ENCODE measurements around the gene NT5DC4. TPM values are rescaled to one million over a fixed set of nuclear protein-coding genes. Genes with fewer than 3 reads are reported as not detected.
"Not testable (repeated sequence)": the region's sequence is repeated elsewhere in the genome, so short reads cannot be mapped to it uniquely, and the experiment has no call there.

The NT5DC4 gene
- total RNA-seq, 1 donor from 2014 or later, result not detected

DNA sequence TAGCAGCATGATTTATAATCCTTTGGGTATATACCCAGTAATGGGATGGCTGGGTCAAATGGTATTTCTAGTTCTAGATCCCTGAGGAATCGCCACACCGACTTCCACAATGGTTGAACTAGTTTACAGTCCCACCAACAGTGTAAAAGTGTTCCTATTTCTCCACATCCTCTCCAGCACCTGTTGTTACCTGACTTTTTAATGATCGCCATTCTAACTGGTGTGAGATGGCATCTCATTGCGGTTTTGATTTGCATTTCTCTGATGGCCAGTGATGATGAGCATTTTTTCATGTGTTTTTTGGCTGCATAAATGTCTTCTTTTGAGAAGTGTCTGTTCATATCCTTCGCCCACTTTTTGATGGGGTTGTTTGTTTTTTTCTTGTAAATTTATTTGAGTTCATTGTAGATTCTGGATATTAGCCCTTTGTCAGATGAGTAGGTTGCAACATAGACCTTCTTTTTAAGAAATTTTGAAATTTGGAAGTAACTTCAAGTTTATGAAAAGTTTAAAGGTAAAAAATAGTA lies 3.9 kb upstream of the NT5DC4 start:
- ATAC-seq (ENCODE audit: poor library complexity); DNase-seq; intact Hi-C loops (cut with DNase I): not testable (repeated sequence)

GRCh38 chr2:112718863-112719370 lies 1.9 kb upstream of the NT5DC4 start:
- intact Hi-C loops (cut with DNase I), result no loop called here
- DNase-seq (no peak), ATAC-seq (ENCODE audit: poor library complexity) (no peak)

DNA sequence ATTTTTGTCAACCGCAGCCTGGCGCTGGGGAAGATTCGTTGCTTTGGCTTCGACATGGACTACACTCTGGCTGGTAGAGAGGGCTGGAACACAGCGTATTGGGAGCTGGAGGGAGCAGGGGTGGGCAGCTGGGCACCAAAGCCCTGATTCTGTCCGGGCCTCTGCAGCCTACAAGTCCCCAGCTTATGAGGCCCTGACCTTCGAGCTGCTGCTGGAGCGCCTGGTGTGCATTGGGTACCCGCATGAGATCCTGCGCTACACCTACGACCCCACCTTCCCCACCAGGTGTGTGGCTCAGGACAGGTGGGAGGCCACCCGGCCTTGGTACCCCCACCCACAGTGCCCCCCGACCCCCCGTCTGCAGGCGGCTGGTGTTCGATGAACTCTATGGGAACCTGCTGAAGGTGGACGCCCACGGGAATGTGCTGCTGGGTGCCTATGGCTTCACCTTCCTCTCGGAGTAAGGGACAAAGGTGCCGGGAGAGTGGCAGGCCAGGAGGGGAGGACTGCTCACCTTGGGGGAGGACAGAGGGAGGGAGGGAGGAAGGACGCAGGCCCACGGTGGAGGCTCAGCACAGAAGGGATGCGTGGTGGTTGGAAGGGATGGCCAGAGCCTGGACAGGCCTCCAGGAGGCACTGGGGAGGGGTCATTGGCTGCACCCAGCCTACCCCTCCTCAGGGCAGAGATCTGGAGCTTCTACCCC lies 1.2 kb downstream of the NT5DC4 start:
- no peak for DNase-seq
- intact Hi-C loops (cut with DNase I), result no loop called here
- no peak for ATAC-seq (ENCODE audit: poor library complexity)

DNA sequence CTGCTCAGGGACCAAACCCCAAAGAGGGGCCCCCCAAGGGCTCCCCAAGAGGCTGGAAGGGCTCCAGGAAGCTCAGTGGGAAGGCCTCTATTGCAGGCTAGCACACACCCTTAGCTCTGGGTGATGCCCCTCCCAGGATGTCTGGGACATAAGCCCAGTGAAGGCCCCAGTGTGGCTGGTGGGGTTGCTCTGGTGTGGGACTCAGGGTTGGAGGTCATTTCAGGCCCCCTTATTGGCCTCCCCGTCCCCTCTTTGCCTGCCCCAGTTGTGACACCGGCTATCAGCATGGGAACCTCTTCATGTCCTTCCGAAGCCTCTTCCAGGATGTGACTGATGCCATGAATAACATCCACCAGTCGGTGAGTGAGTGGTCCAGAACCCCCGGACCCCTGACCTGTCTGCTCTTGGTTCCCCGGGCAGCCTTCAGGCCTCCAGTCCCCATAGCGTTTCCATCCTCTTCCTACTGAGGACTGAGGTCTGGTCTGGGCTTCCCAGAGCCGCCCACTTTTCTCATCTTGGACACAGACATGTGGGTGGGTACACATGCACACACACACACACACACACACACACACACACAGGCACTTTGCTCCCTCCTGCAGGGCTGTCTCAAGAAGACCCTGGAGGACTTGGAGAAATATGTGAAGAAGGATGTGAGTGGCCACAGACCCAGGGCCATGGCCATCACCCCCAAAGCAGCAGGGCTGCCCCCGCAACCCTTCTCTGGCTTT lies 2.2 kb downstream of the NT5DC4 start:
- intact Hi-C loops (cut with DNase I), result no loop called here
- no peak for ATAC-seq (ENCODE audit: poor library complexity)
- no peak for DNase-seq

GRCh38 chr2:112723547-112723940 lies 2.7 kb downstream of the NT5DC4 start:
- intact Hi-C loops (cut with DNase I), result no loop called here
- ATAC-seq (ENCODE audit: poor library complexity) (no peak), DNase-seq (no peak)

- DNase-seq, result no peak
- no peak for ATAC-seq (ENCODE audit: poor library complexity)
- intact Hi-C loops (cut with DNase I), result no loop called here
Measured at GRCh38 chr2:112723995-112724394, 3.2 kb downstream of the NT5DC4 start.

DNA sequence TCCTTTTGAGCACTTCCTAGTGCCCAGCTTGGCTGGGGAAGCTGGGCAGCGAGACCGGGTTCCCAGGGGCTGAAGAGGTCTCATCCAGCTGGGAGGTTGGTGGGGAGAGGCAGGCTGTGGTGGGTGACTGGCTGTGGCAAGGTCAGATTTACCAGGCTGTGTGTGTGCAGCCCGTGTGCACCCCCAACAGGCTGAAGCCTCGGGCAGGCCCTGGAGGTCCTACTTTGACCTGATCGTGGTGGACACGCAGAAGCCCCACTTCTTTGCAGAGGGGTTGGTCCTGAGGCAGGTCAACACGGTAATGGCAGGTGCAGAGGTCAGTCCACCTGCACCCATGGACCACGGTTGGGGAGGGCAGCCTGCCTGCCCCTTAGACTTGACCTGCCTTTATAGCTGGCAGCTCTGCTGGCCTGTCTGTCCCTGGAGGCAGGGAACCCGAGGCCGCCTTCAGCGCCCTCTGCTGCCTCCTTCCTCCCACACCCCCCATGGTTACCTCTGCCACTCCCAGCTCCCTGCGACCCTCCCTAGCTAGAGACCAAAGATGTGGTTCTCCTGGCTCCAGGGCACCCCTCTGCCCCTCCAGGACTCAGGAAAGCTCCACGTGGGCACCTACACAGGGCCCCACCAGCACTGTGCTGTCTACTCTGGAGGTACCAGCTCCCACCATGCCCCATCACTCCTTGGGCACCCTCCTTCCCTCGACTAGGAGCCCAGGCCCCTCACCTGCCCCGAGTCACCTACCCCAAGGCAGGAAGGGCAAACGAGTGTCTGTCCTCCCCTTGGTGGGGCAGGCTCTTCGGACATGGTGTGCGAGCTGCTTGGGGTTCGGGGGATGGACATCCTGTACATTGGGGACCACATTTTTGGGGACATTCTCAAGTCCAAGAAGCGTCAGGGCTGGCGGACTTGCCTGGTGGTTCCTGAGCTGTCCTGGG lies 4.0 kb downstream of the NT5DC4 start:
- DNase-seq, result no peak
- no peak for ATAC-seq (ENCODE audit: poor library complexity)
- intact Hi-C loops (cut with DNase I), result loop anchor here (5.0 kb wide), 1 partner anchor 98 kb away; no protein-coding TSS in a partner anchor

- DNase-seq (no peak), ATAC-seq (ENCODE audit: poor library complexity) (no peak)
- intact Hi-C loops (cut with DNase I), result loop anchor here (5.0 kb wide), 1 partner anchor 98 kb away; no protein-coding TSS in a partner anchor
Measured at GRCh38 chr2:112725545-112726457, 5.0 kb downstream of the NT5DC4 start.

GRCh38 chr2:112726487-112727190 lies 5.8 kb downstream of the NT5DC4 start:
- intact Hi-C loops (cut with DNase I), result loop anchor here (5.0 kb wide), 1 partner anchor 99 kb away; no protein-coding TSS in a partner anchor
- peak; percentile 97 for ATAC-seq (ENCODE audit: poor library complexity)
- peak; percentile 94 for DNase-seq

- DNase-seq (no peak), ATAC-seq (ENCODE audit: poor library complexity) (no peak)
- intact Hi-C loops (cut with DNase I), result loop anchor here (5.0 kb wide), 1 partner anchor 100 kb away; no protein-coding TSS in a partner anchor
Measured at GRCh38 chr2:112727276-112728028, 6.6 kb downstream of the NT5DC4 start.

GRCh38 chr2:112728029-112728362 lies 7.2 kb downstream of the NT5DC4 start:
- no peak for DNase-seq
- intact Hi-C loops (cut with DNase I), result loop anchor here (5.0 kb wide), 1 partner anchor 101 kb away; no protein-coding TSS in a partner anchor
- no peak for ATAC-seq (ENCODE audit: poor library complexity)

DNA sequence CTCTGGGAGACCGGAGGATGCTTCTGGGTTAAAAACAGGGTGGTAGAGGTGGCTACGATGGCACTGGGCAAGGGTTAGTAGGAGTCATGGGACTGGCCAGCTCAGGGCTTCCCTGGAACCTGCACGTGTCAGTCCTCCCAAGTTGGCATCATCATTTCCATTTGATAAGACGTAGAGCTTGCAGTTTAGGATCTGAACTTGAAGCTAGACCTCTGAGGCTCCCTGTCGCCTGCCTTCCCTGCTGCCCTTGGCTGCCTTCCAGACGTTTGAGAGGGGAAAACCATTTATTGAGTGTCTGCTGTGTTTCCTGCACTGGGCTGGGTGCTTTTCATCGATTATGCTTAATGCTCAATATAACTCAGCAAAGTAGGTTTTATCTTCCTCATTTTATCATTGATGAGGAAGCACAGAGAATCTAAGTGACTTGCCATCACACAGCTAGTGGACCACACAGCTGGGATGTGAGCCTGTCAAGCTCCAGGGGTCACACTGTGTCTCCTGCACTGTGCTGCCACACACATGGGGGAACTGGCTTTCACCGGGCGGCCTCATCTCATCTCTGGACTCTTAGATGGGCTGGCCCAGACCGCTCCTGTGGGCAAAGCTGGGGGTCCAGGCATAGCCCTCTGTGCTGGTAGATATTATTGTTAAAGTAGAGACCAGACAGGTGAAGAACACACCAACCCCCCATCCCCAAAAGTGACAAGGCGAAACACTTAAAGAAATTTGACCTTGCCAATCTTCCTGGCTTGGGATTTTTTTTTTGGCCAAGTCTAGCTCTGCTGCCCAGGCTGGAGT lies 7.8 kb downstream of the NT5DC4 start:
- DNase-seq (no peak), ATAC-seq (ENCODE audit: poor library complexity) (no peak)
- intact Hi-C loops (cut with DNase I), result loop anchor here (5.0 kb wide), 1 partner anchor 101 kb away; no protein-coding TSS in a partner anchor

DNA sequence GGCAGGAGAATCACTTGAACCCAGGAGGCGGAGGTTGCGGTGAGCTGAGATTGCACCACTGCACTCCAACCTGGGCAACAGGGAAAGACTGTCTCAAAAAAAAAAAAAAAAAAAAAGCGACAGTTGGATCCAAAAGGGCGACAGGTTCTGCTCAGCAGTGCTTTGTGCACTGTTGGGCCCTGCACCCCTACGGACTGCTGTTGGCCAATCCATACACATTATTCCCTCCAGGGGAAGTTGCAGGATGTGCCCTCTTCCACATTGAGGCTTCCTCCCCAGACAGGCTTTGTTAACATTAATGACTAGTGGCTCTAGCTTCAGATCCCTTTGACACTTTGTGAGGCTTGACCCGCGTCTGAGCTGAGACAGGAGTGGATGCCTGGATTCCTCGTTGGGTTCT lies 9.4 kb downstream of the NT5DC4 start:
- ATAC-seq (ENCODE audit: poor library complexity) (no peak), DNase-seq (no peak)
- intact Hi-C loops (cut with DNase I), result no loop called here

DNA sequence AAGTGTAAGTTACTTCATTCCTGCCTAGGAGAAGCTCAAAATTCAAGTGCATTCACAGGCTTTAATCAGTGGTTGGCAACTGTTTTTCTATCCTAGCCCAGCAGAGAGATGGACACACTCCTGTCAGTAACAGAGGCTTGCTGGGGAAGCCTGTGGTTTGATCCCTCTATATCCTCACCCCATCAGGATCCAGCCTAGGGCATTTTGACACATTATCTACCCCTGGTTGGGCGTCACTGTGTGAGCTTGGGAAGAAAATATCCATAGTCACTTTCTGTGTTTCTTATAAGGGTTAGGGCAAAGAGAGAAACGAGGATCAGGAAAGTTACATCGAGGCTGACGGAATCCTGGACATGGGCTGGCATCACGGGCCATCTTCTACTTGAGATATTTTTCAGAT lies 10.0 kb downstream of the NT5DC4 start:
- ATAC-seq (ENCODE audit: poor library complexity), result no peak
- no peak for DNase-seq
- intact Hi-C loops (cut with DNase I), result no loop called here

GRCh38 chr2:112731479-112731878 lies 10.7 kb downstream of the NT5DC4 start:
- ATAC-seq (ENCODE audit: poor library complexity) (no peak), DNase-seq (no peak)
- intact Hi-C loops (cut with DNase I), result no loop called here

DNA sequence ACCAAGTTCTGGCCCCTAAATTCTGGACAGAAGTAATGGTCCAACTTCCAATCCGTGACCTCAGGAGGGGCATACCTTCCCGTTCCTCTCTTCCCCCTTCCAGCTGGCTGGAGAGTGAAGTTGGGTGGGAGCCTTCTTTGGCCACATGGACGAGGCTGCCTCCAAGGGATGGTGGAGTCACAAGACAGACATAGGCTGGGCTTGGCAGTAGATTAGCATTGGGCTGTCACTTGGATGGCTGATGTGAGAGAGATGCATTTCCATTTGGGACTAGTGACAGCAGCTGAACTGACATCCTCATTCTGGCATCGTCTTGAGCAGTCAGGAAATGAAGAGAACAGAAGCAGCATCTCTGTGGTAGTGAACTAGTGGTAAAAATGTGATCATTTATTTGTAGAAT lies 12.6 kb downstream of the NT5DC4 start:
- ATAC-seq (ENCODE audit: poor library complexity) (no peak), DNase-seq (no peak)
- intact Hi-C loops (cut with DNase I), result no loop called here

All from Right ventricle myocardium superior (tissue), 1 donor.